GM21381 (cell line): ENCODE results near the gene SMARCD3.

Experiments used
- ATAC-seq: cut with Tn5 transposase; IDR thresholded peaks from one replicate; pipeline ENCODE4 v1.9.1; 2021; ENCODE audit warnings: mild to moderate bottlenecking, moderate library complexity; ENCODE audit not compliant: unreplicated experiment

Gene SMARCD3

DNA sequence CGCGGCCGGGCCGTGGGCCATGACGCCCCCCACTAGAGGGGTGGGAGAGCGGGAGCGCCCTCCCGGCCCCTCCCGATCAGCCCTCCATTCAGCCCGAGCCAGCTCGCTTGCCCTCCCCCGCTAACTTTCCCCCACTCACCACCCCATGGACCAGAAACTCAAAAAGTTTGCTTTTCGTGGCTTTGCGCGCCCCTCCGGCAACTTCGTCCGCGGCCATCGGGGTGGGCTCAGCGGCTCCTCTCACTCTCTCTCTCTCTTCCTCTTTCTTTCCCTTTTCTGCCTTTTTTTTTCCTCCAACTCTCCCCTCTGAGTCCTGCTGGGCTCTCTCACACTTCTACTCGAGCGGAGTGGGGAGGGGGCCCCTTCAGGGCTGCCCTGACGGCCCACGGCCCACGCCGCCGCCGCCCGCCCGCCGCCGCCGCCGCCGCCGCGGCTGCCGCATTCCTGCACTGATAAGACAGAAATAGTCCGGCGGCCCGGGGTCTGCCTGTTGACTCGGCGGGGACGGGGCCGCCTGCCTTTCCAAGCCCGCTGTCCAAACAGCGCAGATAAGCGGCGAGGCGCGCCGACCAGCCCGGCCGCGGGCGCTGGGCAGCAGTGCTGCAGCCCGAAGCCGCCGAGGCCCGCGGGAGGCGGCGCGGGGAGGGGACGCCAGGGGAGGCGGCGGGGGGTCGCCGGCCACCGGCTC, at the start of gene SMARCD3:
SMARCD3 (minus strand) TSS at position 349 of the 688 bp plus-strand sequence; CDS start at position 217, 132 bp downstream.
- no peak for ATAC-seq

DNA sequence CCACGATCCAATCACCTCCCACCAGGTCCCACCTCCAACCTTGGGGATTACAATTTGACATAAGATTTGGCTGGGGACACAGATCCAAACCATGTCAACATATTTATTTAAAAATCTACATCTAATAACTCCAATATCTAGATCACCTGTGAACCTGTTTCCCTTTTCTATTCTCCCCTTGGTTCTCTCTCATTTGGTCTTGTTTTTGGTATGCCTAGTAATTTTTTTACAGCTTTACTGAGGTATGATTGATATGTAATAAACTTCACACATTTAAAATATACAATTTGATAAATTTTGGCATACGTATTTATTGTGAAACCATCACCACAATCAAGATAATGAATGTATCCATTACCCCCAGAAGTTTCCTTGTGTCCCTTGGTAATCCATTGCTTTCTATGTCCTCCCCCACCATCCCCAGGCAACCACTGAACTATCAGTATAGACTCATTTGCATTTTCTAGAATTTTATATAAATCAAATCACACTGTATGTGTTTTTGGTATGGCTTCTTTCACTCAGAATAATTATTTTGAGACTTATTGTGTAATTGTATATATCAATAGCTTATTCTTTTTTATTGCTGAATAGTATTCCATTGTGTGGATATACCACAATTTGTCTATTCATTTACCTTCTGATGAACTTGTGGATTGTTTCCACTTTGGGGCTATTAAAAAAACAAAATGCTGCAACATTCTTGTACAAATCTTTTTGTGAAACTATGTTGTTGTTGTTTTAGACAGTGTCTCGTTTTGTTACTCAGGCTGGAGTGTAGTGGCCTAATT, 47.9 kb upstream of the SMARCD3 start:
- ATAC-seq = no peak

DNA sequence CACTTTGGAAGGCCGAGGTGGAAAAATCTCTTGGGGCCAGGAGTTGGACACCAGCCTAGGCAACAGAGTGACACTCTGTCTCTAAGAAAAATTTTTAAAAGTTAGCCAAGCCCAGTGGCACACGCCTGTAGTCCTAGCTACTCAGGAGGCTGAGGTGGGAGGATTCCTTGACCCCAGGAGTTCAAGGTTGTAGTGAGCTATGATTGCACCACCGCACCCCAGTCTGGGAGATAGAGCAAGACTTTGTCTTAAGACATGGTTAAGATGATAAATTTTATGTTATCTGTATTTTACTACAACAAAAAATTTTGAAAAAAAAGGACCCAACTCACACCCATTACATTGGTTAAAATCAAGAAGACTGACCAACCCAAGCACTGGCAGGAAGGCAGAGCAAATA, 44.4 kb upstream of the SMARCD3 start:
- ATAC-seq = no peak

DNA sequence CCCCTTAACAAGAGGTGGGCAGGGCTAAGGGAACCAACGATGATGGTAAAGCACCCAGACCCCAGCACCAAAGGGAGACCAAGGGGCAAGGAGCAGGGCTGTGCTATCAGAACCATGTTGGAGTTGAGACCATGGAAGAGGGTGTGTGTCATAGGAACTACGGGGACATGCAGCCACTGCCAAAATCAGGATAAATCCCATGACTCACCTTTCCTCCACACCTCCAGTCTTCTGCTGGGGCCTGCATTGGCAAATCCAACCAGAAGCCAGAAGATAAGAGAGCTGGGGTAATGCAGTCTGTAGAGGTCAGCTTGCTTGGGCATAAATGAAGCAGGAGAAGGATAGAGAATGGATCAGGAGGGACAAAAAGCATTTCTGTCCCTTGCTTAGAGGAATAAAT, 42.7 kb upstream of the SMARCD3 start:
- no peak for ATAC-seq

DNA sequence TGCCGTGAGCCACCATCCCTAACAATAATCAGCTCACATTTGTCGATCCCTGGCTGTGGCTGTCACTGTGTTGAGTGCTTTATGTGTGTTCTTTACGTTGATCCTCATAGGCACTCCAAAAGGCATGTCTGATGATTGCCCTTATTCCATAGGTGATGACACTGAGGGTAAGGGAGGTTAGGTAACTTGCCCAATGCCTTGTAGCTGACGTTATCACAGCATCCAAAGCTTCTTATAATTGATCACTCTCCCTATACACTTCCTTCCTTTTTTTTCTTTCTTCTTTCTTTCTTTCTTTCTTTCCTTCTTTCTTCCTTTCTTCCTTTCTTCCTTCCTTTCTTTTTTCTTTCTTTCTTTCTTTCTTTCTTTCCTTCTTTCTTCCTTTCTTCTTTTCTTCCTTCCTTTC, 41.9 kb upstream of the SMARCD3 start:
- no peak for ATAC-seq

DNA sequence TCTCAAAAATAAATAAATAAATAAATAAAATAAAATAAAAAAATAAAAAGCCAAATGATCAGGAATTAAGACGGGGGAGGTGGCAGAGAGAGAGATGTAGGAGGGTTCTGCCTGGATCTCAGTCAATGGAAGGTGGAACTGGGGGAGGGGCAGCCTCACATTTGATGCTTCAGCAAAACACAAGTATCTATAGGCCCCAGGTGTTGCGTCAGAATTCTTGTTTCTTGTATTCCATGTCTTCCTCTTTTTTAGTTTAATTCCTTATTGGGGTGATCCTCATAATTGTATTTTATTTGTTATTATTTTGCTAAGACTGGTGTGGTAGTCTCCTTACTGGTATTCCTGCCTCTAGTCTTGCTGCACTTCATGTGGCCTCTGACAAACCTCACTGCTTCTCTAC, 41.4 kb upstream of the SMARCD3 start:
- ATAC-seq = no peak

DNA sequence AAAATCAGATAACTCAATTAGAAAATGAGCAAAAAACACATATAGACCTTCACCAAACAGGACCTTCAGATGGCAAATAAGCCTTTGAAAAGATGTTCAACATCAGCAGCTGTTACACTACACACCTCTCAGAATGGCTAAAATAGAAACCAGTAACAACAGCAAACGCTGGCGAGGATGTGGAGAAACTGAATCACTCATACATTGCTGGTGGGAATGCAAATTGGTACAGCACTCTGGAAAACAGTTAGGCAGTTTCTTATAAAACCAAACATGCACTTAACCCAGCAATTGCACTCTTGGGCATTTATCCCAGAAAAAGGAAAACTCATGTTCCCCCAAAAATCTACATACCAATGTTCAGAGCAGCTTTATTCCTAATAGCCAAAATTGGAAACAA, 37.7 kb upstream of the SMARCD3 start:
- ATAC-seq = no peak

DNA sequence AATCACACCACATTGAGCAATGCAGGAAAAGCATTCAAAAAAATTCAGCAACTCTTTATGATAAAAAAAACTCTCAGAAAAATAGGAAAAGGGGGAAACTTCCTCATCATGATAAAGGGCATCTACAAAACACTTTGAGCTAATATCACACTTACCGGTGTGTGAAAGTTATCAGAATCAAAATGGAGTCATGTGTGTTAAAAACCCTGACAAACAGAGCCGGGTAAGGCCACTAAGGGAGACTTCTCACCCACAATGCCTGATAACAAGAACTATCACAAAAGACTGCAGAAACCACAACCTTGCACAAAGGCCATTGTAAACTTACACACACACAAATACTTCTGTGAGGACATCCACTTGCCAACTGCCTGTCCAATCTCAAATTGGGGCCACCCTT, 34.8 kb upstream of the SMARCD3 start:
- no peak for ATAC-seq

DNA sequence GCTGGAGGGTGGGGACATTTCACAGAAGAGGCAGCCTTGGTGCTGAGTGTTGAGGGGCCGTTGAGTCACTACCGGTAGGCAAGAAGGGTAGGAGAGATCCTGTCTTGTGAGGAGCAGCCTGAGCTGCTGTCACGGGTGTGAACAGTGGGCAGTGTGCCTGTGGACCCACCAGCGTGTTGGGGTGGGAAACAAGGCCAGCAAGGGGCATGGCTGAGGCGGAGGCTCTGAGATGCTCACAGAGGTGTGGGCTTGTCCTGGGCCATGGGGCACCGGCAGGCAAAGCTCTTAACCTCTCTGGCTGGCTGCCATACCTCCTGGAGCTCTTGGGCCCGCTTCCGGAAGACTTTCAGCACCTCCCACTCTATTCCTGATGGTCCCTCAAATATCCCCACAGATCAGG, 33.6 kb upstream of the SMARCD3 start:
- ATAC-seq = no peak

DNA sequence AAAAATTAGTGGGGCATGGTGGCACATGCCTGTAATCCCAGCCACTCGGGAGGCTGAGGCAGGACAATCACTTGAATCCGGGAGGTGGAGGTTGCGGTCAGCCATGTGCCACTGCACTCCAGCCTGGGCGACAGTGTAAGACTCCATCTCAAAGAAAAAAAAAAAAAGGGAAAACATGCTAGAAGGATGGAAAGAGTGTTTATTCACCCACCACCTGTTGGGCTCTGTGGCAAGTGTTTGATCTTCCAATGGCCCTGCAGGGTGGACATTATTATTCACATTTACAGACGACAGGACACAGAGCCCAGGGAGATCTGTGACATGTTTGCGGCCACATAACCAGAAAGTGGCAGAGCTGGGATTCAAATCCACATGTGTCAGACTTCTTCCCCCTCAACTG, 33.2 kb upstream of the SMARCD3 start:
- ATAC-seq = no peak

DNA sequence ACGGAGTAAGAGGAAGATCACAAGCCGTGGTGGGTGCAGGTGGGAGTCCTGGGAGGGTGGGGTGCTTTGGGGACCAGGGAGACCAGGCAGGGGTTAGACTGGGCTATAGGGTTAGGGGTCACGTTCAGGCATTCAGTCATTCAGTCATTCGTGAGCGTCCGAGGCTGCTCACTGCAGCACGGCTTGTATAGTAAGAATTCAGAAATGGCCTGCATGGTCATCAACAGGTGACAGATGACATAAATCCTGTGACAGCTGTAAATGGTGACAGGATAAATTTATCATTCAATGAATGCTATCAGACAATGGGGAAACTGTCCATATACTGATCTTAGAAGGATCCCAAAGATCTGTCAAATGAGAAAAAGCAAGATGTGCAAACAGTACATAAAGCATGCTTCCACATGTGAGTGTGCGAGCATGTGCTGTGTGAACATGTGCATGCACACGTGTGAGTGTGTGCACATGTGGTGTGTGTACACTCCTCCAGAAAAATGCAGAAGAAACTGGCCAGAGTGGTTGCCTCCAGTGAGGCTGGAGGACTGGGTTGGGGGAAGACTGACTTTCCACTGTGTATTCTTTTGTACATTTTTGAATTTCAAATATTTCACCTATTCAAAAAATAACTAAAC, 32.0 kb upstream of the SMARCD3 start:
- ATAC-seq = no peak

DNA sequence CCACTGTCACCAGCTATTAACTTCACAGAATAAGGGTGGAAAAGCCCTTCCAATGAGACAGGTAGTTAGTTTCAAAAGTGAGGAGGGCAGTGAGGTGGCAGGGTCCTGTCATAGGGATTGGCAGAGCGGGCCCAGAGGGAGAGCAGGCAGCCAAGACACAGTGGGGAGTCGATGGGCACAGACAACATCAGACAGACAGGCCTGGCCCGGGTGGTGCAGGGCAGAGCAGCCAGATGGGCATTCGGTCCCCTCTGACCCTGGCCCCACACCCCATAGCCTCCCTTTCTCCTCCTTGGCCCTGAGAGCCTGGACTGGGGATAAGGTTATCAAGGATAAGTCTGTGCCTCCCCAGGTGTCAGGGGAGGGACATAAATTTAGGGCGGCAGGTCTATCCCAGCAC, 31.4 kb upstream of the SMARCD3 start:
- ATAC-seq = no peak

DNA sequence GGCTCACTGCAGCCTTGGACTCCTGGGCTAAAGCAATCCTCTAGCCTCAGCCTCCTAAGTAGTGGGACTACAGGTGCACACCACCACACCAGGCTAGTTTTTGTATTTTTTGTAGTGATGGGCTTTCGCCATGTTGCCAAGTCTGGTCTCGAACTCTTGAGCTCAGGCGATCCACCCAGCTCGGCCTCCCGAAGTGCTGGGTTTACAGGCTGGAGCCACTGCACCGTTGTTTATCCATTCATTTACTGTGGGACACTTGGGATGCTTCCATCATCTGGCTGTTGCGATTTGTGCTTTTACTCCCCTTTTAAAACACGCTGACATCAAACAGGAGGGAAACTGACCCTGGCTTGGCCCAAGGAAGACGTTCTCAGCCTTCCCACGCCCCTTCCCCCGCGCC, 30.5 kb upstream of the SMARCD3 start:
- ATAC-seq = no peak

DNA sequence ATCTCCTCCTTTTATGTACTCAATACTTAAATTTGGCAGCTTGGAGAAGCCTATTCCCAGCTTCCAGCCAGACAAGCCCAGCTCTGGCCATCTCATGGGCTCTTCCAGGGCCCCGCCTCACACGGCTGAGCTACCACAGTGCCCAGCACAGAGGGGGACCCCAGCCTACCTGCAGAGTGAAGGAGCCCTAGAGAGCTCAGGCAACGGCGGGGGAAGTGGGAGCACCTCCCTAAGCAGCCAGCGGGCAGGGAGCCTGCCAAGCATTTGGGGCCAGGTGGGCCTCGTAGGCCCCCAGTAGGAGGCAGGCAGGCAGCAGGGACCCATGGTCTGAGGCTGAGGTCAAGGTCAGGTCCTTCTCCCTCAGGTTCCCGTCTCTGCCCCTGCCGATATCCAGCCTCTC, 29.1 kb upstream of the SMARCD3 start:
- no peak for ATAC-seq

DNA sequence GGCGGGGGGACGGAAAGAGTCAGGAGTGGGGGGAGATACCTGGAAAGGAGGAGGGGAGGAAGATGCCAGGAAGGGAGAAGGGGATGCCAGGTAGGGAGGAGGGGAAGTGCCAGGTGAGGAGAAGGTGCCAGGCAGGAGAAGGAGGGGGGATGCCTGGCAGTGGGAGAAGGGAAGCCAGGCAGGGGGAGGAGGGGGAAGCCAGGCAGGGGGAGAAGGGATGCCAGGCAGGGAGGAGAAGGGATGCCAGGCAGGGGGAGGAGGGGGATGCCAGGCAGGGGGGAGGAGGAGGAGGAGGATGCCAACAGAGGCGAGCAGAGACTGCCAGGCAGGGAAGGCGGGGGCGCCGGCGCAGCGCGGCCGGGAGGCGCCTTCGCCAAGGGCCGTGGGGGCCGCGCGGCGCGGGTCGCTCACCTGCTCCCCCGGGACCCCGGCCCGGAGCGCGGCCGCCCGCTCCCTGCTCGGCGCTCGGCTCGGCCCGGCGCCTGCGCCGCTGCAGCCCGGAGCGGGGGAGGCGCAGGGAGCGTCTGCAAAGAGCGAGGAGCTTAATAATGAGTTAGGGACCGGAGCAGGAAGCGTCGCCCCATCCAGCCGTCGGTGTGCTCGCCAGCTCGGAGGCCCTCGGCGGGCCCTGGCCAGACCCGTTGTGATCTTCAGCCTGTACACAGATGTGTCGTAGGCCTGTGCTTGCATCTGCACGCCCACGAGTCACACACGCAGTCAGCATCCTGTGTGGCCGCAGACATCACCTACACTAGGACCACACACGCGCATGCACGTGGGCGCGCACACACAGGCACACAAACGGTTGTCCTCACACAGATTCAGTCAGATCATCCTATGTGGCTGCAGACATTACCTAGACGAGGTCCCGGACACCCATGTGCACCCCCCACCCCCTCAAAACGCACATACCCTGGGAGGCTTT, 28.4 kb upstream of the SMARCD3 start:
- no peak for ATAC-seq

DNA sequence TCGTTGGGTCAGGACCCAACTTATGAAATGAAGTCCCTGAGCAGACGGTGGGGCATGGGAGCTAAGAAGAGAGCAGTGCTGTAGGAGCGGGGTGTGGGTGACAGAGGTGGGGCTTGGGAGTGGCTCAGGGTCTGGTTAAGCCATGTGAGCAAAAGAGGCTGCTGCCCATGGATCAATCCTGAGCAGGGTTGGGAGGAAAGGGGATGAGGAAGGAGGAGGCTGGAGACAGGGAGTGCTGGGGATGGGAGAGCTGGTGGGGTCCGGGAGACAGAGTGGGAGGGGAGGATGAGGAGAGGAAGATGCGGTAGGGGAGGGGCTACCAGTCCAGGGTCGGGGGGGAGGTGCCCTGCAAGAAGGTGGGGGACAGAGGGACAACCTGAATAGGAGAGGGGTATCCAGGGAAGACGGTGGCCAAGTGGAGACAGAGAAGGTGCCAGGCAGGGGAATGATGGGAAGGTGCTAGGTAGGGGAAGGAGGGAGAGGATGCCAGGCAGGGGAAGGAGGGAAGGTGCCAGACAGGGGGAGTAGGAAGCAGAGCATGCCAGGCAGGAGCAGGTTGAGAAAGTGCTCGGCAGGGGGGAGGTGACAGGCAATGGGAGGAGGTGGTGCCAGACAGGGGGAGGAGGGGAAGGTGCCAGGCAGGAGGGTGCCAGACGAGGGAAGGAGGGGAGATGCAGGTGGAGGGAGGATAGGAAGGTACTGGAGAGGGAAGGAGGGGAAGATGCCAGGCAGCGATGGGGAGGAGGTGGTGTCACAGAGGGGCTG, 27.5 kb upstream of the SMARCD3 start:
- no peak for ATAC-seq

DNA sequence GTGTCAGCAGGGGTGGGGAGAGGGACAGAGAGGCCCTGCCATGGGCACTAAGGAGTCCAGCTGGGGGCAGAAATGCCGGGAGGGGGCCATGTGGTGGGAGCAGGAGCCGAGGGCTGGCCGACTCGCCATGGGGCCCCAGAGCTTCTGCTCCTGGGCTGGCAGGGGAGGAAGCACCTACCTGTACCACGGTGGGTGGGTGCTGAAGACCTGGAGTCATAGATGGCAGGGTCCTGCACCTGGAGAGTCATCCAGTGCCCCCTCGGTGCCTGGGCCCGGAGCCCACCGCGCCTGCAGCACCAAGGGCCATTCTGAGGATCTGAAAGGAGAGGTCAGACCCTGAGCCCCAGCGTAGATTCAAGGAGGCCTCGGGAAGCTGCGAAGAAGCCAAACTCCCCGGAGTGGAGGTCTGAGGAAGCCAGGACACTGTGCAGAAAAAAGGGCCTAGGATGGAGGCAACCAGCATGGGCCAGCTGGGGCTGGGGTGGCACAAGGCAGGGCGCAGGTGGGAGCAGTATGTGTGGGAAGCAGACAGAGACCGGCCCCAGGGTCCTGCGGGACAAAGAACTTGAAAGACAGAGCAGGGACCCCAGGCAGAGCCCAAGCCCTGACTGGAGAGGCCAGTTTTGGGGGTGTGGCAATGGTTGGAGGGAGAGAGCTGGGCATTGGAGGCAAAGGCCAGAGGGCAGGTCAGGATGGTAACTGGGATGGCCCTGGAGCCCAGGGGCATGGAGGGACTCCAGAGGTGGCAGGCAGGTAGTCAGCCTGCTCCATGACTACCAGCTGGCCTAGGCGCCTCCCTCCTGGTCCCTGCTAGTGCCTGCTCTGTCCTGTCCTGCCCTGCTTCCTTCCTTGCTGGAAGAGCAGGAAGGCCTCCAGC, 26.7 kb upstream of the SMARCD3 start:
- ATAC-seq = no peak

DNA sequence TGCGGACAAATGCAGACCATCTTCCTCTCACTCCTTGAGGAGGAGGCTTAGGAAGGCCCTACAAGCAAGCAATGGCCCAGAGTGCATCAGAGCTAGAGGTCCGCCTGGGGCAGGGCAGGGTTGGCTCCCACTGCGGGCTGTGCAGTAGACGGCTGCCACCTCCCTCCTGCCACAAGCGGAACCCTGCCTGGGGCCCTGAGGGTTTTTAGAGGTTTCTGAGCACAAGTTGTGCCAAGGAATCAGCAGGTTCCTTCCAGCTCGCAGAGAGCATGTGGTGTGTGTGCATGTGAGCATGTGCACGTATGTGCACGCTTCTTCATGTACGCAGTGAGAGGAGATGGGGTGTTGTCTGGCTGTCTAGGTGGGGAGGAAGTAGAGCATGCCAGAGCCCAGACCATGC, 25.9 kb upstream of the SMARCD3 start:
- ATAC-seq = no peak

DNA sequence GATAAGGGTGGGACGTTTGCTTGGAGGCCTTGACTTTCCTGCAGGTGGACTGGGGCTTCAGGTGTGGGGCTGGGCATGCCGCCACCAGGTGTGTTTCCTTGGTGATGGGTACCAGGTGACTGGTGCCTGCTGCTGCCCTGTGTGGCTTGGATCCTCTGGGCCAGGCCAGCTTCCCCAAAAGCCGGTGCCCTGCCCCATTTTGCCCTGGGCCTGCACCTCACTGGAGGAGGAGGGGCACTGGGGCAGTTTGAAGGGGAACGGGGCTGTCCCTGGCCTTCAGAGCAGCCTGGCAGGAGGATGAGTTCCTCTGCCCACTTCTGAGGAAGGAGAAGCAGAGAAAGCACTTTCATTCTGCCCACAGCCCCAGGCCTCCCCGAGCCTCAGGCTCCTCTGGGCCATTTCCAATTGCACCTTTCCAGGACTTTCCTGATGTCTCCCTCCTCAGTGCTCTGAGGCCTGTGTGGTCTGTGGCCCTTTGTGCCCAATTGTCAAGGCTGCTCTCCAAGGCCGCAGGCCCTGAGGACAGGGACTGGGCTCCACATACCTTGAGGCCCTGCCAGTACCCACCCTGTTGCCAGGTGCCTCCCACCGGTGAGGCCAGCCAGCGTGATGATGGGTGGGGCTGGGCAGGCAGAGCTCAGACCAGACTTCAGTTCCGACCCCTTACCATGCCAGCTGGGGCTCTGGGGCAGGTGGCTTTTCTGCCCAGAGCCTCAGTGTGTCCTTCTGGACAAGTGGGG, 25.3 kb upstream of the SMARCD3 start:
- ATAC-seq = no peak
